DND-41 (cell line): ENCODE measurements around the gene PARVB.

Source experiments
- ATAC-seq: fragments of 200-7000 bp; cut with Tn5 transposase; 3 replicates; pipeline ENCODE4 v1.9.1; 2021; ENCODE audit warnings: low read depth; ENCODE audit not compliant: insufficient read depth
- DNase-seq: peaks from one replicate; pipeline ENCODE4 v3.0.0-alpha.2; 2020
- H2AFZ ChIP-seq: 2 replicates; pipeline ENCODE4 v1.6.0; 2012; ENCODE audit warnings: low read depth, low read length
- H3K27ac ChIP-seq: 2 replicates; pipeline ENCODE4 v1.5.1; 2012; ENCODE audit warnings: low read length, inconsistent platforms
- H3K27me3 ChIP-seq: fragments of 200-600 bp; sonication (generic); 2 replicates; pipeline ENCODE4 v1.6.0; 2012; ENCODE audit warnings: low read length, mild to moderate bottlenecking, inconsistent platforms; ENCODE audit not compliant: insufficient read depth, poor library complexity
- H3K36me3 ChIP-seq: 2 replicates; pipeline ENCODE4 v1.5.1; 2012; ENCODE audit warnings: low read length, inconsistent platforms; ENCODE audit not compliant: insufficient read depth
- H3K4me1 ChIP-seq: 2 replicates; pipeline ENCODE4 v1.5.1; 2012; ENCODE audit warnings: mild to moderate bottlenecking, low read length; ENCODE audit not compliant: insufficient read depth
- H3K4me2 ChIP-seq: 2 replicates; pipeline ENCODE4 v1.6.0; 2012; ENCODE audit warnings: mild to moderate bottlenecking, moderate library complexity, low read length, inconsistent platforms; ENCODE audit not compliant: insufficient read depth
- H3K4me3 ChIP-seq, 2 experiments: fragments of 200-600 bp in 1 of 2; shearing (Covaris generic) in 1 of 2; 2 replicates each; pipeline ENCODE4 v1.5.1; 2012 to 2016; ENCODE audit warnings: inconsistent platforms in 2 of 2, low read length in 2 of 2, mild to moderate bottlenecking in 2 of 2, low read depth in 1 of 2, moderate library complexity in 1 of 2
- H3K79me2 ChIP-seq: 2 replicates; pipeline ENCODE4 v1.6.0; 2012; ENCODE audit warnings: low read length, inconsistent platforms; ENCODE audit not compliant: insufficient read depth
- H3K9ac ChIP-seq: 2 replicates; pipeline ENCODE4 v1.6.0; 2012; ENCODE audit warnings: low read depth, mild to moderate bottlenecking, inconsistent platforms, low read length, moderate library complexity
- H3K9me3 ChIP-seq: 2 replicates; pipeline ENCODE4 v1.5.1; 2012; ENCODE audit warnings: low read length, moderate library complexity, mild to moderate bottlenecking, inconsistent platforms; ENCODE audit not compliant: insufficient read depth, severe bottlenecking
- H4K20me1 ChIP-seq: 2 replicates; pipeline ENCODE4 v1.6.0; 2012; ENCODE audit warnings: low read length; ENCODE audit not compliant: insufficient read depth
- EZH2 ChIP-seq: IDR thresholded peaks from 3 replicates; pipeline ENCODE4 v1.6.1; 2012; ENCODE audit warnings: borderline replicate concordance, low read depth, mild to moderate bottlenecking, moderate library complexity, low read length, inconsistent platforms; ENCODE audit not compliant: severe bottlenecking
- TF ChIP-seq, protein P1 (sequence below): IDR thresholded peaks from 2 replicates; pipeline ENCODE4 v1.5.1; 2012; ENCODE audit warnings: borderline replicate concordance, low read length, moderate library complexity, mild to moderate bottlenecking; ENCODE audit not compliant: poor library complexity, severe bottlenecking; ENCODE audit errors: extremely low read depth

The PARVB gene

DNA sequence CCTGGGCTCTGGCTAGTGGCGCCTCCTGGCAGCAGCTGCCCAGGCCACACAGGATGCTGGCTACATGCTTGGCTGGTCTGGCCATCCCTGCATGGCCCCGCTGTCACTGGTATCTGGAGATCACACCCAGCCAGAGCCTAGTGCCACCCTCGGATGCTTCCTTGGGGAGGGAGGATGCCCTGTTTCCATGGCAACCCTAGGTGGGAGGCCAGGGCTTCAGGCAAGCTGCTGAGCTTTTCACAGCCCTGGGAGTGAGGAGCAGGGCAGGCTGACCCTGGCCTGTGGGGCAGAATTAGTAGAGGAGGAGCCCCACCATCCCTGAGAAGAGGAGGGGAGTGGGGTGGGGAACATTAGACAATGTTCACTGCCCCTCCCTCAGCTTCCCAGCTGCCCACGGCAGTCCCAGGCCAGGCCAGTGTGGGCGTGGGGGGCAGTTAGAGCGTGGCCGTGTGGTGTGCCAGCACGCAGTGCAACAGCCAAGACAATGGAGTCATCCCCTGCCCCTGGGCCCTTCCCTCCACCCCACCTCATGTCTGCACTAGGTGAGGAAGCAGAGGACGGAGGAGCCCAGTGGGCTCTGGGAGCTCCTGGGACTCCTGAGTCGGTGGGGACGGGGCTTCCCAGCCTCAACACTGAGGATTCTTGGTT, 50.4 kb downstream of the PARVB start:
- Histone ChIP-seq H3K4me2 (no peak overlapping the region), H3K79me2 (no peaks in the 10 kb centered on the region), H3K4me1 (no peaks in the 10 kb centered on the region), H3K36me3 (no peaks in the 10 kb centered on the region), H3K9me3 (no peaks in the 10 kb centered on the region), H4K20me1 (0 out of 2 replicates have a peak, but pooled peaks cover 3% of the 10 kb centered on the region), H3K4me3 (no peak overlapping the region), H3K27ac (no peak overlapping the region), H3K9ac (no peak overlapping the region), H3K27me3 (peaks cover 11% of the 10 kb centered on the region), H2AFZ (no peak overlapping the region)
- DNase-seq = no peak
- TF ChIP-seq, protein P1, sequence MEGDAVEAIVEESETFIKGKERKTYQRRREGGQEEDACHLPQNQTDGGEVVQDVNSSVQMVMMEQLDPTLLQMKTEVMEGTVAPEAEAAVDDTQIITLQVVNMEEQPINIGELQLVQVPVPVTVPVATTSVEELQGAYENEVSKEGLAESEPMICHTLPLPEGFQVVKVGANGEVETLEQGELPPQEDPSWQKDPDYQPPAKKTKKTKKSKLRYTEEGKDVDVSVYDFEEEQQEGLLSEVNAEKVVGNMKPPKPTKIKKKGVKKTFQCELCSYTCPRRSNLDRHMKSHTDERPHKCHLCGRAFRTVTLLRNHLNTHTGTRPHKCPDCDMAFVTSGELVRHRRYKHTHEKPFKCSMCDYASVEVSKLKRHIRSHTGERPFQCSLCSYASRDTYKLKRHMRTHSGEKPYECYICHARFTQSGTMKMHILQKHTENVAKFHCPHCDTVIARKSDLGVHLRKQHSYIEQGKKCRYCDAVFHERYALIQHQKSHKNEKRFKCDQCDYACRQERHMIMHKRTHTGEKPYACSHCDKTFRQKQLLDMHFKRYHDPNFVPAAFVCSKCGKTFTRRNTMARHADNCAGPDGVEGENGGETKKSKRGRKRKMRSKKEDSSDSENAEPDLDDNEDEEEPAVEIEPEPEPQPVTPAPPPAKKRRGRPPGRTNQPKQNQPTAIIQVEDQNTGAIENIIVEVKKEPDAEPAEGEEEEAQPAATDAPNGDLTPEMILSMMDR = no peak
- TF ChIP-seq EZH2 = no peak
- no peak for ATAC-seq

DNA sequence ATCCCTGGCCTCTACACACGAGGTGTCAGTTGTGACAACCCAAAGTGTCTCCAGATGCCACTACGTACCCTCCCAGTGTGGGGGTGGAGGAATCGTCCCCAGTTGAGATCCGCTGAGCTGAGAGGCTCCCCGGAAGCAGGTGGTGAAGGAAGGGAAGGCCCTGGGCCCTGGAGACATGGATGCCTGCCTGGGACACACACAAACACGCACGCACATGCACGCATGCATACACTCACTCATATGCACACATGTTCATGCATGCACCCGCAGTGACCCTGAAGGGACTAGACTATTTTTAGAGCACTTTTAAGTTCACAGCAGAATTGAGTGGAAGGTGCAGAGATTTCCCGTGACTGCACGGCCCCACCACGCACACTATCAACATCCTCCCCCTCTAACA, 50.9 kb downstream of the PARVB start:
- Histone ChIP-seq H3K9ac (no peak overlapping the region), H3K36me3 (no peaks in the 10 kb centered on the region), H3K4me2 (no peak overlapping the region), H3K4me3 (no peak overlapping the region), H4K20me1 (0 out of 2 replicates have a peak, but pooled peaks cover 3% of the 10 kb centered on the region), H3K27me3 (peaks cover 11% of the 10 kb centered on the region), H3K27ac (no peak overlapping the region), H2AFZ (no peak overlapping the region), H3K4me1 (no peaks in the 10 kb centered on the region), H3K9me3 (no peaks in the 10 kb centered on the region), H3K79me2 (no peaks in the 10 kb centered on the region)
- DNase-seq (no peak), ATAC-seq (no peak)
- no peak for TF ChIP-seq EZH2
- TF ChIP-seq, protein P1 = no peak

DNA sequence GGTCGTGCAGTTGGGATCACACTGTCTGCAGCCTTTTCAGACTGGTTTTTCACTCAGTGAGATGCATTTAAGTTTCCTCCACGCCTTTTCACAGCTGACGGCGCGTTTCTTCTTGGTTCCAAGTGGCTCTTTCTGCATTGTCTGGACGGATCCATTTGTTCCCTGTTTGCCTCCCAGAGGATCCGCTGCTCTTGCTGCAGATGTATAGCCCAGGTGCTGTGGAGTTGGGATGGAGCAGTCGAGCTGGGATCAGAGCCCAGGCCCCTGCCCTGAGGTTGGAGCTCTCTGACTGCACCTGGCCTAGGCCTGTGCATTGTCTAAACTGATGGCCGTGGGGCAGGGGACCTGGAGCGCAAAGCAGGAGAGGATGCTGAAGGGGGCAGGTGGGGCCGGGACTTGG, 51.6 kb downstream of the PARVB start:
- H3K4me2 ChIP-seq = no peak overlapping the region
- TF ChIP-seq EZH2 = no peak
- TF ChIP-seq, protein P1 = no peak
- no peak for DNase-seq
- no peak overlapping the region for H3K27ac ChIP-seq
- ATAC-seq = no peak
- no peaks in the 10 kb centered on the region for H3K4me1 ChIP-seq
- H3K9me3 ChIP-seq = no peaks in the 10 kb centered on the region
- no peak overlapping the region for H2AFZ ChIP-seq
- H3K4me3 ChIP-seq = no peak overlapping the region
- H4K20me1 ChIP-seq = 0 out of 2 replicates have a peak, but pooled peaks cover 3% of the 10 kb centered on the region
- no peaks in the 10 kb centered on the region for H3K36me3 ChIP-seq
- H3K79me2 ChIP-seq = no peaks in the 10 kb centered on the region
- H3K27me3 ChIP-seq = peaks cover 11% of the 10 kb centered on the region
- H3K9ac ChIP-seq = no peak overlapping the region
